GM10248 (cell line): ENCODE results near the gene ACTR2.

Experiments used
- CTCF ChIA-PET: fragments of 300-600 bp; sonication (Branson Sonifier 250); formaldehyde crosslinking; extraction: SDS; loops from one replicate; lab custom pipeline; 2021; ENCODE audit warnings: antibody characterized with exemption; lab: Yijun Ruan, JAX
- POLR2A ChIA-PET: fragments of 350-650 bp; sonication (Branson Sonifier 250); formaldehyde crosslinking; extraction: SDS; loops from one replicate; lab custom pipeline; 2020; ENCODE audit warnings: antibody characterized with exemption; lab: Yijun Ruan, JAX
- DNase-seq: peaks from one replicate; pipeline ENCODE4 v3.0.0; 2012; ENCODE audit errors: extremely low spot score
- CTCF ChIP-seq: IDR thresholded peaks from 2 replicates; pipeline ENCODE4 v1.5.1; 2012; ENCODE audit warnings: mild to moderate bottlenecking, low read depth; ENCODE audit errors: extremely low read depth, missing control alignments, control extremely low read depth

Gene ACTR2

GRCh38 chr2:65300134-65300760 lies 72.6 kb downstream of the ACTR2 start:
- POLR2A ChIA-PET = no interaction called here
- CTCF ChIA-PET = interaction anchor here (0.6 to 1.7 kb wide), 8 partner anchors 10 to 274 kb away, joined by 3 to 6 read pairs (median 4); no protein-coding TSS in a partner anchor
- DNase-seq = no peak
- no peak for TF ChIP-seq CTCF

- POLR2A ChIA-PET = interaction anchor here (0.6 kb wide), 1 partner anchor 171 kb away, joined by 3 read pairs; no protein-coding TSS in a partner anchor
- CTCF ChIA-PET = interaction anchor here (0.9 to 2.6 kb wide), 8 partner anchors 7 to 273 kb away, joined by 3 to 11 read pairs (median 4); no protein-coding TSS in a partner anchor
- DNase-seq = peak; percentile 80
- no peak for TF ChIP-seq CTCF
Measured at GRCh38 chr2:65300761-65301711, 73.4 kb downstream of the ACTR2 start.

GRCh38 chr2:65305934-65306333 lies 78.3 kb downstream of the ACTR2 start:
- ChIA-PET POLR2A (no interaction called here), CTCF (no interaction called here)
- DNase-seq = no peak
- no peak for TF ChIP-seq CTCF

GRCh38 chr2:65309699-65310098 lies 82.1 kb downstream of the ACTR2 start:
- ChIA-PET POLR2A (no interaction called here), CTCF (interaction anchor here (1.3 to 2.1 kb wide), 4 partner anchors 9 to 41 kb away, joined by 4 to 11 read pairs (median 5); no protein-coding TSS in a partner anchor)
- DNase-seq = no peak
- TF ChIP-seq CTCF = no peak

GRCh38 chr2:65311049-65311448 lies 83.4 kb downstream of the ACTR2 start:
- no peak for TF ChIP-seq CTCF
- ChIA-PET POLR2A (no interaction called here), CTCF (interaction anchor here (0.8 to 2.1 kb wide), 7 partner anchors 9 to 263 kb away, joined by 3 to 11 read pairs (median 4); no protein-coding TSS in a partner anchor)
- no peak for DNase-seq

- TF ChIP-seq CTCF = no peak
- ChIA-PET CTCF (interaction anchor here (0.8 to 2.1 kb wide), 7 partner anchors 9 to 262 kb away, joined by 3 to 11 read pairs (median 4); no protein-coding TSS in a partner anchor), POLR2A (no interaction called here)
- DNase-seq = no peak
Measured at GRCh38 chr2:65311596-65311995, 84.0 kb downstream of the ACTR2 start.
